Measurements from ENCODE around the gene PDGFC.

GRCh38 chr4:156956359-156956758, 15.2 kb downstream of the PDGFC start:
- no peak for TF ChIP-seq EZH2 (IDR thresholded peaks at IDR 0.05; ENCODE audit: borderline replicate concordance, low read length)
- no peak for TF ChIP-seq CTCF (IDR thresholded peaks at IDR 0.05; ENCODE audit: low read length)

All from OCI-LY1 (cell line).